ENCODE data around the gene POLR2L.

The POLR2L gene

GRCh38 chr11:866481-866880, 24.2 kb upstream of the POLR2L start:
- Histone ChIP-seq H3K4me3 (ENCODE audit: severe bottlenecking) (no peak overlapping the region), H3K9me3 (ENCODE audit: severe bottlenecking) (no peaks in the 10 kb centered on the region), H3K36me3 (ENCODE audit: low read depth) (peaks cover 35% of the 10 kb centered on the region), H3K27ac (ENCODE audit: poor library complexity, severe bottlenecking) (no peak overlapping the region), H3K27me3 (ENCODE audit: insufficient read depth, poor library complexity, severe bottlenecking) (no peaks in the 10 kb centered on the region), H3K4me1 (ENCODE audit: insufficient read depth, poor library complexity, severe bottlenecking) (no peaks in the 10 kb centered on the region)
- TF ChIP-seq CTCF (IDR thresholded peaks at IDR 0.05; ENCODE audit: poor library complexity, severe bottlenecking) = no peak
- ATAC-seq (ENCODE audit: low read depth) (no peak), DNase-seq (ENCODE audit: low spot score) (no peak)

- H3K4me3 ChIP-seq (ENCODE audit: severe bottlenecking) = no peak overlapping the region
- peaks cover 35% of the 10 kb centered on the region for H3K36me3 ChIP-seq (ENCODE audit: low read depth)
- H3K27ac ChIP-seq (ENCODE audit: poor library complexity, severe bottlenecking) = no peak overlapping the region
- no peaks in the 10 kb centered on the region for H3K27me3 ChIP-seq (ENCODE audit: insufficient read depth, poor library complexity, severe bottlenecking)
- ATAC-seq (ENCODE audit: low read depth) (no peak), DNase-seq (ENCODE audit: low spot score) (no peak)
- TF ChIP-seq CTCF (IDR thresholded peaks at IDR 0.05; ENCODE audit: poor library complexity, severe bottlenecking) = no peak
- H3K9me3 ChIP-seq (ENCODE audit: severe bottlenecking) = no peaks in the 10 kb centered on the region
- no peaks in the 10 kb centered on the region for H3K4me1 ChIP-seq (ENCODE audit: insufficient read depth, poor library complexity, severe bottlenecking)
These were observed 23.4 kb upstream of the POLR2L start for GRCh38 chr11:865462-866430.

GRCh38 chr11:864898-865297, 22.6 kb upstream of the POLR2L start:
- DNase-seq (ENCODE audit: low spot score) = no peak
- no peak for ATAC-seq (ENCODE audit: low read depth)
- Histone ChIP-seq H3K27me3 (ENCODE audit: insufficient read depth, poor library complexity, severe bottlenecking) (no peaks in the 10 kb centered on the region), H3K4me1 (ENCODE audit: insufficient read depth, poor library complexity, severe bottlenecking) (no peaks in the 10 kb centered on the region), H3K9me3 (ENCODE audit: severe bottlenecking) (no peaks in the 10 kb centered on the region), H3K27ac (ENCODE audit: poor library complexity, severe bottlenecking) (no peak overlapping the region), H3K36me3 (ENCODE audit: low read depth) (peaks cover 35% of the 10 kb centered on the region), H3K4me3 (ENCODE audit: severe bottlenecking) (no peak overlapping the region)
- no peak for TF ChIP-seq CTCF (IDR thresholded peaks at IDR 0.05; ENCODE audit: poor library complexity, severe bottlenecking)

GRCh38 chr11:863910-864827, 21.8 kb upstream of the POLR2L start:
- Histone ChIP-seq H3K27me3 (ENCODE audit: insufficient read depth, poor library complexity, severe bottlenecking) (no peaks in the 10 kb centered on the region), H3K4me1 (ENCODE audit: insufficient read depth, poor library complexity, severe bottlenecking) (no peaks in the 10 kb centered on the region), H3K36me3 (ENCODE audit: low read depth) (peaks cover 35% of the 10 kb centered on the region), H3K9me3 (ENCODE audit: severe bottlenecking) (no peaks in the 10 kb centered on the region), H3K4me3 (ENCODE audit: severe bottlenecking) (no peak overlapping the region), H3K27ac (ENCODE audit: poor library complexity, severe bottlenecking) (no peak overlapping the region)
- DNase-seq (ENCODE audit: low spot score) (no peak), ATAC-seq (ENCODE audit: low read depth) (no peak)
- no peak for TF ChIP-seq CTCF (IDR thresholded peaks at IDR 0.05; ENCODE audit: poor library complexity, severe bottlenecking)
